Adrenal gland (tissue), 5 donors: ENCODE measurements around the gene LAMB1.

Experiments
- POLR2A ChIP-seq, 2 donors: fragments of 450-650 bp; IDR thresholded peaks; one replicate each; pipeline ENCODE4 v1.6.1; 2017; ENCODE audit warnings: antibody characterized with exemption in 2 of 2, mild to moderate bottlenecking in 2 of 2, moderate library complexity in 1 of 2
- TF ChIP-seq, protein P1 (sequence below), 6 experiments: fragments of 450-650 bp in 4 of 6; fragments of 200-600 bp in 2 of 6; sonication (generic) in 1 of 6; IDR thresholded peaks; 1 replicate in 5 of 6; 2 replicates in 1 of 6; pipeline versions ENCODE4 v1.5.1 to v1.8.0; 2016 to 2021; ENCODE audit warnings: antibody characterized with exemption in 6 of 6, mild to moderate bottlenecking in 2 of 6, moderate library complexity in 1 of 6
- donor health status: DM: no; HTN: no; CAD: no.

DNA sequence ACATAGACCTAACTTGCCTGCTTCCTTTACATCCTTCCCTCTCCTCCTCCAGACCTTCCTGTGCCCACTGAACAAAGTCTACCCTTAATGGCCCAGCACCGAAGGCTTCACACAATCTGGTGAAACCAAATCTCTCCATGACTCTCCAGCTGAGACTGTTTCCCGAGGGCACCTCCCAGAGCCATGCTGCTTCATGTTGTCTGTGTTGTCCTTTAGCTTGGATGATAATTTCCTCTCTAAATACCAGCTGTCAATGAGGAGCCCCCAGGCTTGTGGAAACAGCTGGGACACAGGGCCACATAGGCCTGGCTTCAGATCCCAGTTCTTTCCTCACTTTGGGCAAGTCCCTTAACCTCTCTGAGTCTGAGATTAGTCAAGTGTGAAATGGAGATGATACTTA is 57.6 kb downstream of the LAMB1 start:
- TF ChIP-seq, protein P1, sequence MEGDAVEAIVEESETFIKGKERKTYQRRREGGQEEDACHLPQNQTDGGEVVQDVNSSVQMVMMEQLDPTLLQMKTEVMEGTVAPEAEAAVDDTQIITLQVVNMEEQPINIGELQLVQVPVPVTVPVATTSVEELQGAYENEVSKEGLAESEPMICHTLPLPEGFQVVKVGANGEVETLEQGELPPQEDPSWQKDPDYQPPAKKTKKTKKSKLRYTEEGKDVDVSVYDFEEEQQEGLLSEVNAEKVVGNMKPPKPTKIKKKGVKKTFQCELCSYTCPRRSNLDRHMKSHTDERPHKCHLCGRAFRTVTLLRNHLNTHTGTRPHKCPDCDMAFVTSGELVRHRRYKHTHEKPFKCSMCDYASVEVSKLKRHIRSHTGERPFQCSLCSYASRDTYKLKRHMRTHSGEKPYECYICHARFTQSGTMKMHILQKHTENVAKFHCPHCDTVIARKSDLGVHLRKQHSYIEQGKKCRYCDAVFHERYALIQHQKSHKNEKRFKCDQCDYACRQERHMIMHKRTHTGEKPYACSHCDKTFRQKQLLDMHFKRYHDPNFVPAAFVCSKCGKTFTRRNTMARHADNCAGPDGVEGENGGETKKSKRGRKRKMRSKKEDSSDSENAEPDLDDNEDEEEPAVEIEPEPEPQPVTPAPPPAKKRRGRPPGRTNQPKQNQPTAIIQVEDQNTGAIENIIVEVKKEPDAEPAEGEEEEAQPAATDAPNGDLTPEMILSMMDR (IDR thresholded peaks at IDR 0.05): no peak
- TF ChIP-seq POLR2A (IDR thresholded peaks at IDR 0.05): no peak
